ENCODE results near the gene FSD1. TPM values are rescaled to one million over a fixed set of nuclear protein-coding genes. Genes with fewer than 3 reads are reported as not detected.
A peak's percentile ranks its signal among the peaks of the same experiment; 100 is the strongest.

FSD1 gene
- total and polyA plus RNA-seq, 8 donors, result 0.55 to 1.9 (median 1.3) TPM; not detected in 1

GRCh38 chr19:4369888-4370260 is 65.5 kb downstream of the FSD1 start:
- no peaks in the 10 kb centered on the region for H3K9me3 ChIP-seq
- ATAC-seq (peak; percentile 60), DNase-seq (peak in 2 of 4 donors; percentile 71 to 87)
- H3K27me3 ChIP-seq, result no peaks in the 10 kb centered on the region
- TF ChIP-seq CTCF (IDR thresholded peaks at IDR 0.05), result peak; percentile 13 to 28
- intact Hi-C loops (cut with DNase I), result no loop called here
- peaks cover 0 to 32% of the 10 kb centered on the region in 2 donors for H3K36me3 ChIP-seq
- H3K27ac ChIP-seq, result peak overlapping the region; percentile 85 to 88
- peaks cover 44 to 78% of the 10 kb centered on the region in 2 donors for H3K4me1 ChIP-seq
- H3K4me3 ChIP-seq, result peak overlapping the region in 1 of 2 donors; percentile 31

- Histone ChIP-seq H3K9me3 (no peaks in the 10 kb centered on the region), H3K4me3 (no peak overlapping the region), H3K4me1 (peaks cover 51 to 84% of the 10 kb centered on the region in 2 donors), H3K36me3 (peaks cover 0 to 25% of the 10 kb centered on the region in 2 donors), H3K27ac (peak overlapping the region in 1 of 2 donors; percentile 88), H3K27me3 (no peaks in the 10 kb centered on the region)
- intact Hi-C loops (cut with DNase I), result no loop called here
- no peak for ATAC-seq
- no peak for DNase-seq
- TF ChIP-seq CTCF (IDR thresholded peaks at IDR 0.05), result no peak
Observed at GRCh38 chr19:4370418-4371041, 66.1 kb downstream of the FSD1 start.

GRCh38 chr19:4371247-4372164 is 67.1 kb downstream of the FSD1 start:
- TF ChIP-seq CTCF (IDR thresholded peaks at IDR 0.05), result no peak
- H3K27ac ChIP-seq, result peak overlapping the region in 1 of 2 donors; percentile 92
- DNase-seq, result no peak

GRCh38 chr19:4372165-4373012 is 68.0 kb downstream of the FSD1 start:
- Histone ChIP-seq H3K9me3 (no peaks in the 10 kb centered on the region), H3K4me1 (peaks cover 59 to 100% of the 10 kb centered on the region in 2 donors), H3K27me3 (no peaks in the 10 kb centered on the region), H3K27ac (peak overlapping the region in 1 of 2 donors; percentile 92), H3K4me3 (no peak overlapping the region), H3K36me3 (peaks cover 0 to 6% of the 10 kb centered on the region in 2 donors)
- ATAC-seq (no peak), DNase-seq (no peak)
- intact Hi-C loops (cut with DNase I), result no loop called here
- TF ChIP-seq CTCF (IDR thresholded peaks at IDR 0.05), result no peak

More at GRCh38 chr19:4371247-4372164, 67.1 kb downstream of the FSD1 start:
- Histone ChIP-seq H3K4me3 (no peak overlapping the region), H3K4me1 (peaks cover 59 to 94% of the 10 kb centered on the region in 2 donors), H3K36me3 (peaks cover 0 to 15% of the 10 kb centered on the region in 2 donors), H3K27me3 (no peaks in the 10 kb centered on the region), H3K9me3 (no peaks in the 10 kb centered on the region)
- no peak for ATAC-seq
- intact Hi-C loops (cut with DNase I), result no loop called here
